NCI-H82 treated with DMSO at 0.1 percent for 48 hours (cell line): ENCODE measurements around the gene PSMB7.

Source experiments
- DNase-seq: peaks from one replicate; lab custom pipeline; 2025; ENCODE audit not compliant: unreplicated experiment; lab: John Stamatoyannopoulos, UW

Gene PSMB7

GRCh38 chr9:124303762-124304161 lies 111.5 kb downstream of the PSMB7 start:
- no peak for DNase-seq
